ENCODE measurements around the gene NDUFB7. TPM values are rescaled to one million over a fixed set of nuclear protein-coding genes. Genes with fewer than 3 reads are reported as not detected.

The NDUFB7 gene
- total RNA-seq (2014; rRNA removed) (1,095 and 1,098 TPM in 2 replicates), Bru-seq, nascent RNA (percentile 86 among the genes with signal in this experiment), BruChase-seq, experiment 1, labeled RNA remaining after a 6-hour chase (percentile 83 among the genes with signal in this experiment), BruChase-seq, experiment 2, labeled RNA remaining after a 2-hour chase (percentile 77 among the genes with signal in this experiment)
- long read RNA-seq, transcript NDUFB7-201 (3 exons, 531 nt) = major isoform, 140 of 159 reads
- long read RNA-seq, partial matches to known transcripts = 13 of 159 reads
- long read RNA-seq, other reads (novel, unspliced or antisense) = 6 of 159 reads

- Histone ChIP-seq H3K4me1 (ENCODE audit: insufficient read depth, low read length) (peaks cover 13% of the 10 kb centered on the region), H3F3A (ENCODE audit: low read length, unreplicated experiment) (no peaks in the 10 kb centered on the region), H3K27ac (ENCODE audit: low read length) (peak within 1 kb of the TSS; percentile 66), H3K9me3 (ENCODE audit: low read length) (no peaks in the 10 kb centered on the region), H2AFZ (ENCODE audit: low read length) (peak within 1 kb of the TSS; percentile 98), H3K9me2 (replicated peaks; ENCODE audit: low read length) (no peaks in the 10 kb centered on the region), H3K79me2 (ENCODE audit: low read length) (peaks cover 32% of the 10 kb centered on the region), H3K9ac (ENCODE audit: low read length) (peak within 1 kb of the TSS; percentile 98), H3K4me2 (ENCODE audit: low read length) (peak within 1 kb of the TSS; percentile 86), H3K27me3 (ENCODE audit: low read length) (no peaks in the 10 kb centered on the region), H3K36me3 (ENCODE audit: low read depth, low read length) (no peaks in the 10 kb centered on the region), H4K20me1 (ENCODE audit: low read length) (no peaks in the 10 kb centered on the region), H3K4me3 (ENCODE audit: low read length) (peak within 1 kb of the TSS; percentile 100)
- intact Hi-C loops (cut with micrococcal nuclease) = no loop called here
- ATAC-seq (peak; percentile 92), DNase-seq (peak; percentile 97)
- TF ChIP-seq EZH2phosphoT487 (IDR thresholded peaks at IDR 0.05; ENCODE audit: borderline replicate concordance, low read length) (no peak), EZH2 (IDR thresholded peaks at IDR 0.05; ENCODE audit: low read length, unreplicated experiment) (no peak)
- TF ChIP-seq, protein P1, sequence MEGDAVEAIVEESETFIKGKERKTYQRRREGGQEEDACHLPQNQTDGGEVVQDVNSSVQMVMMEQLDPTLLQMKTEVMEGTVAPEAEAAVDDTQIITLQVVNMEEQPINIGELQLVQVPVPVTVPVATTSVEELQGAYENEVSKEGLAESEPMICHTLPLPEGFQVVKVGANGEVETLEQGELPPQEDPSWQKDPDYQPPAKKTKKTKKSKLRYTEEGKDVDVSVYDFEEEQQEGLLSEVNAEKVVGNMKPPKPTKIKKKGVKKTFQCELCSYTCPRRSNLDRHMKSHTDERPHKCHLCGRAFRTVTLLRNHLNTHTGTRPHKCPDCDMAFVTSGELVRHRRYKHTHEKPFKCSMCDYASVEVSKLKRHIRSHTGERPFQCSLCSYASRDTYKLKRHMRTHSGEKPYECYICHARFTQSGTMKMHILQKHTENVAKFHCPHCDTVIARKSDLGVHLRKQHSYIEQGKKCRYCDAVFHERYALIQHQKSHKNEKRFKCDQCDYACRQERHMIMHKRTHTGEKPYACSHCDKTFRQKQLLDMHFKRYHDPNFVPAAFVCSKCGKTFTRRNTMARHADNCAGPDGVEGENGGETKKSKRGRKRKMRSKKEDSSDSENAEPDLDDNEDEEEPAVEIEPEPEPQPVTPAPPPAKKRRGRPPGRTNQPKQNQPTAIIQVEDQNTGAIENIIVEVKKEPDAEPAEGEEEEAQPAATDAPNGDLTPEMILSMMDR (conservative IDR thresholded peaks at IDR 0.05; ENCODE audit: low read depth, low read length) = peak; percentile 84
- ChIA-PET POLR2A (ENCODE audit: unreplicated experiment) (interaction anchor here (0.6 to 0.7 kb wide), 2 partner anchors 10 to 114 kb away, joined by 3 read pairs; no protein-coding TSS in a partner anchor), CTCF (interaction anchor here (0.7 to 4.8 kb wide), 3 partner anchors 15 to 115 kb away, joined by 3 to 147 read pairs (median 3); no protein-coding TSS in a partner anchor)
- no TSS peak for BruUV-seq (replicated peaks)
Measured at GRCh38 chr19:14571695-14572490, at the start of gene NDUFB7. Gene NDUFB7 (minus strand): TSS chr19:14572066. CDS start chr19:14572000, 66 bp downstream.

DNA sequence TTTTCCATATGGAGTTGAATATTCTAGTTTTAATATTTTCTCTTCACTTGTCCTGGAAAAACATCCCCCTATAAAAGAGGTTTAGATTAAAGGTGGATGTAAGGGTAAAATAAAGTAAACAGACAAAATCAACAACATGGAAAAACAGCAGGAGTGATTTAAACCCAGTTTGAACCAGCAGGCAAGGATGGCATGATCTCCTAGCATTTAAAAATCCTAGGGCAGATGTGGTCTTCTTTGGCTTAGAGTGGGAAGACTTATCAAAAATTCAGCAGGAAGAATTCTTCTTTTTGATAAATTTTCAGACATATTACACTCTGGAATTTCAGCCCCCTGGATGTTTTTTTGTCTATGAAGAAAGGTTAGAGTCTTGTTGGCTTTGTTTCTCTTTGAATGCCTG, 47.5 kb upstream of the NDUFB7 start:
- intact Hi-C loops (cut with micrococcal nuclease) = no loop called here
- ATAC-seq = no peak
- ChIA-PET CTCF (no interaction called here), POLR2A (ENCODE audit: unreplicated experiment) (no interaction called here)
- Histone ChIP-seq H3K4me2 (ENCODE audit: low read length) (no peak overlapping the region), H3K9me3 (ENCODE audit: low read length) (peaks cover 10% of the 10 kb centered on the region), H3K27ac (ENCODE audit: low read length) (no peak overlapping the region), H3F3A (ENCODE audit: low read length, unreplicated experiment) (no peaks in the 10 kb centered on the region), H3K79me2 (ENCODE audit: low read length) (no peaks in the 10 kb centered on the region), H3K36me3 (ENCODE audit: low read depth, low read length) (no peaks in the 10 kb centered on the region), H3K9ac (ENCODE audit: low read length) (no peak overlapping the region), H3K4me1 (ENCODE audit: insufficient read depth, low read length) (no peaks in the 10 kb centered on the region), H2AFZ (ENCODE audit: low read length) (no peak overlapping the region), H3K9me2 (replicated peaks; ENCODE audit: low read length) (no peaks in the 10 kb centered on the region), H3K27me3 (ENCODE audit: low read length) (no peaks in the 10 kb centered on the region), H4K20me1 (ENCODE audit: low read length) (no peaks in the 10 kb centered on the region), H3K4me3 (ENCODE audit: low read length) (no peak overlapping the region)
- TF ChIP-seq EZH2 (IDR thresholded peaks at IDR 0.05; ENCODE audit: low read length, unreplicated experiment) (no peak), EZH2phosphoT487 (IDR thresholded peaks at IDR 0.05; ENCODE audit: borderline replicate concordance, low read length) (no peak)
- TF ChIP-seq, protein P1 (conservative IDR thresholded peaks at IDR 0.05; ENCODE audit: low read depth, low read length) = no peak
- no TSS peak for BruUV-seq (replicated peaks)
- no peak for DNase-seq

Measured in PC-3 (cell line).